ENCODE measurements around the gene PEPD. TPM values are rescaled to one million over a fixed set of nuclear protein-coding genes. Genes with fewer than 3 reads are reported as not detected.

The PEPD gene
- total and polyA plus RNA-seq, 2 experiments from 2014 or later: 141 to 175 TPM

- no peaks in the 10 kb centered on the region for H4K20me1 ChIP-seq (ENCODE audit: insufficient read depth, poor library complexity, severe bottlenecking)
- no peak overlapping the region for H3K4me2 ChIP-seq
- H3K9me2 ChIP-seq (replicated peaks; ENCODE audit: insufficient read depth): no peaks in the 10 kb centered on the region
- no peak overlapping the region for H3K4me3 ChIP-seq
- no peaks in the 10 kb centered on the region for H3K4me1 ChIP-seq (ENCODE audit: insufficient read depth)
- no peaks in the 10 kb centered on the region for H3K79me2 ChIP-seq
- H3K27ac ChIP-seq: no peak overlapping the region
- no peak overlapping the region for H2AFZ ChIP-seq
- no peaks in the 10 kb centered on the region for H3K9me3 ChIP-seq (ENCODE audit: low read depth)
- H3K36me3 ChIP-seq (replicated peaks; ENCODE audit: insufficient read depth, low read depth): no peaks in the 10 kb centered on the region
- H3K27me3 ChIP-seq: no peaks in the 10 kb centered on the region
- TF ChIP-seq EZH2 (IDR thresholded peaks at IDR 0.05; ENCODE audit: borderline replicate concordance) (no peak), EZH2phosphoT487 (IDR thresholded peaks at IDR 0.05; ENCODE audit: low read depth, severe bottlenecking, unreplicated experiment) (no peak), CTCF (IDR thresholded peaks at IDR 0.05; ENCODE audit: poor library complexity) (no peak)
- WGBS (ENCODE audit: low lambda C conversion rate, missing lambda C conversion rate): 96% methylated on average over 7 of the region's 7 CpGs
- no peak for DNase-seq (ENCODE audit: low spot score)
These were observed 70.9 kb downstream of the PEPD start for GRCh38 chr19:33450689-33451088.

- Histone ChIP-seq H3K27me3 (no peaks in the 10 kb centered on the region), H3K9me3 (ENCODE audit: low read depth) (no peaks in the 10 kb centered on the region), H3K27ac (no peak overlapping the region), H3K9me2 (replicated peaks; ENCODE audit: insufficient read depth) (no peaks in the 10 kb centered on the region), H3K4me2 (no peak overlapping the region), H3K36me3 (replicated peaks; ENCODE audit: insufficient read depth, low read depth) (no peaks in the 10 kb centered on the region), H3K4me3 (no peak overlapping the region), H3K79me2 (no peaks in the 10 kb centered on the region), H4K20me1 (ENCODE audit: insufficient read depth, poor library complexity, severe bottlenecking) (no peaks in the 10 kb centered on the region), H2AFZ (no peak overlapping the region), H3K4me1 (ENCODE audit: insufficient read depth) (no peaks in the 10 kb centered on the region)
- 93% methylated on average over 6 of the region's 6 CpGs for WGBS (ENCODE audit: low lambda C conversion rate, missing lambda C conversion rate)
- no peak for TF ChIP-seq CTCF (IDR thresholded peaks at IDR 0.05; ENCODE audit: poor library complexity)
- TF ChIP-seq EZH2 (IDR thresholded peaks at IDR 0.05; ENCODE audit: borderline replicate concordance): no peak
- TF ChIP-seq EZH2phosphoT487 (IDR thresholded peaks at IDR 0.05; ENCODE audit: low read depth, severe bottlenecking, unreplicated experiment): no peak
- no peak for DNase-seq (ENCODE audit: low spot score)
These were observed 71.8 kb downstream of the PEPD start for GRCh38 chr19:33449799-33450198.

GRCh38 chr19:33448159-33448516 is 73.5 kb downstream of the PEPD start:
- no peaks in the 10 kb centered on the region for H4K20me1 ChIP-seq (ENCODE audit: insufficient read depth, poor library complexity, severe bottlenecking)
- H3K79me2 ChIP-seq: no peaks in the 10 kb centered on the region
- WGBS (ENCODE audit: low lambda C conversion rate, missing lambda C conversion rate): 92% methylated on average over 9 of the region's 9 CpGs

More at GRCh38 chr19:33448159-33448516, 73.5 kb downstream of the PEPD start:
- Histone ChIP-seq H3K27ac (no peak overlapping the region), H3K4me2 (no peak overlapping the region), H3K9me3 (ENCODE audit: low read depth) (no peaks in the 10 kb centered on the region), H3K4me3 (no peak overlapping the region), H3K9me2 (replicated peaks; ENCODE audit: insufficient read depth) (no peaks in the 10 kb centered on the region), H3K27me3 (no peaks in the 10 kb centered on the region), H3K36me3 (replicated peaks; ENCODE audit: insufficient read depth, low read depth) (no peaks in the 10 kb centered on the region), H3K4me1 (ENCODE audit: insufficient read depth) (no peaks in the 10 kb centered on the region), H2AFZ (no peak overlapping the region)
- no peak for TF ChIP-seq EZH2 (IDR thresholded peaks at IDR 0.05; ENCODE audit: borderline replicate concordance)
- no peak for TF ChIP-seq CTCF (IDR thresholded peaks at IDR 0.05; ENCODE audit: poor library complexity)
- TF ChIP-seq EZH2phosphoT487 (IDR thresholded peaks at IDR 0.05; ENCODE audit: low read depth, severe bottlenecking, unreplicated experiment): no peak
- DNase-seq (ENCODE audit: low spot score): no peak

Measured in hepatocyte (in vitro differentiated cells).